T-helper 9 cell (primary cell): ENCODE measurements around the gene CCDC122.
"Not testable (repeated sequence)": the region's sequence is repeated elsewhere in the genome, so short reads cannot be mapped to it uniquely, and the experiment has no call there.

Experiments
- DNase-seq: peaks from one replicate; pipeline ENCODE4 v3.0.0-alpha.2; 2020

The CCDC122 gene

DNA sequence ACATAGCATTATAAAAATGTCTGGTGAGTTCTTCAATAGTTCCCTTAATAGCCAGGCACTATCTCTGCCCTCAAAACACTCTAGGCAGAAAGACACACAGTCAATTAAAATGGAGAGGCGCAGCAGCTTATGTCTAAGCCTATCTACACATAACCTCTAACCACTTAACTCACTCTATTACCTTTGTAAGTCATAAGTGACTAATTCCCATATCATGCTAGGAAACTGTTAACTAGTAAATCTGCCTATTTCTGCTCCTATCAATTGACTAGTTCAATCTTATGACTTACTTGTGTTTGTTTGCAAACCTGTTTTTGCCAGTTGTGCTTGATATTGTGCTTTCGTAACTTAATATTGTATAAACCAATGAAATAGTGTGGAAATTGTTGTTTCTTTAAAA is 3.2 kb downstream of the CCDC122 start:
- no peak for DNase-seq

- DNase-seq, result no peak
These were observed 4.9 kb downstream of the CCDC122 start for GRCh38 chr13:43874504-43875092.

DNA sequence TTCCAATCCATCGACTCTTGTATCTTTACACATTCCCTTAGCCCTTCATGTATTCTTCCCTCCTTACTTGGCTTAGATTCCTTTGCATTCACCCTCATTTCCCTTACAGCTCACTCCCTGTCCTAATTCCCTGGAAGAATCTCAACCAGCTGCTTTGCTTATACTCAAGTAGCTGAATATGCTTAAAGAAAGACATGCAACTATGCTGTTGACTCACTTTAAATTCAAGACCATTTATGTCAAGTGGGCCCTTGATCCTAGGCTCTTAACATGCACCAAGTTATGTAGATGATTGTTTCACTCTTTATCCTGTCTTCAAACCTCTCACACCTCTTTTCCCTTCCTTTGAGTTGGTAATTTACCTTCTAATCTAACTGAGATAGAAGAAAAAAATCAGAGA is 7.4 kb downstream of the CCDC122 start:
- no peak for DNase-seq

DNA sequence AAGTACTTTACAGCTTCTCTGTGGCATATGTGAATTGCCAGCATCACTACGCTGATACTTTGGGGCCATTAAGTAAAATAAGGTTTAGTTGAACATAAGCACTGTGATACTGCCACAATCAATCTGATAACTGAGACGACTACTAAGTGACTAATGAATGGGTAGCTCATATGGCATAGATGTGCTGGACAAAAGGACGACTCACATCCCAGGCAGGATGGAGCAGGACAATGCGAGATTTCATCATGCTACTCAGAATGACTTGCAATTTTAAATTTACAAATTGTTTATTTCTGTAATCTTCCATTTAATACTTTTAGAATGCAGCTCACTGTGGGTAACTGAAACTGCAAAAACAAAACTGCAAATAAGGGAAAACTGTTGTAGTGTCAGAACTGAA is 13.6 kb downstream of the CCDC122 start:
- DNase-seq, result no peak

DNA sequence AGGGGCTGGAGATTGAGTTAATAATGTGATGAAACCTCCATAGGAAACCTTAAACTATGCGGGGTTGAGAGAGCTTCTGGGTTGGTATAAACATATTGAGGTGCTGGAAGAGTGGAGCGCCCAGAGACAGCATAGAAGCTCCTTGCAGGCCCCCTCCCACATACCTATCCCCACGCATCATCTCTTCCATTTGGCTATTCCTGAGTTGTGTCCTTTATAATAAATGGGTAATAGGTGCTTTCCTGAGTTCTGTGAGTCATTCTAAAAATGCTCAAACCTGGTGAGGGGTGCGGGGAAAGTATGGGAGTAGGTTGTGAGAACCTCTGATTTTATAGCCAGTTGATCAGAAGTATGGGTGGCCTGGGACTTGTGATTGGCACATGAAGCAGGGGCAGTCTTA is 14.6 kb downstream of the CCDC122 start:
- no peak for DNase-seq

GRCh38 chr13:43861863-43862262 is 17.7 kb downstream of the CCDC122 start:
- no peak for DNase-seq

- no peak for DNase-seq
These were observed 26.6 kb downstream of the CCDC122 start for GRCh38 chr13:43852923-43853404.

GRCh38 chr13:43850873-43851272 is 28.7 kb downstream of the CCDC122 start:
- no peak for DNase-seq

DNA sequence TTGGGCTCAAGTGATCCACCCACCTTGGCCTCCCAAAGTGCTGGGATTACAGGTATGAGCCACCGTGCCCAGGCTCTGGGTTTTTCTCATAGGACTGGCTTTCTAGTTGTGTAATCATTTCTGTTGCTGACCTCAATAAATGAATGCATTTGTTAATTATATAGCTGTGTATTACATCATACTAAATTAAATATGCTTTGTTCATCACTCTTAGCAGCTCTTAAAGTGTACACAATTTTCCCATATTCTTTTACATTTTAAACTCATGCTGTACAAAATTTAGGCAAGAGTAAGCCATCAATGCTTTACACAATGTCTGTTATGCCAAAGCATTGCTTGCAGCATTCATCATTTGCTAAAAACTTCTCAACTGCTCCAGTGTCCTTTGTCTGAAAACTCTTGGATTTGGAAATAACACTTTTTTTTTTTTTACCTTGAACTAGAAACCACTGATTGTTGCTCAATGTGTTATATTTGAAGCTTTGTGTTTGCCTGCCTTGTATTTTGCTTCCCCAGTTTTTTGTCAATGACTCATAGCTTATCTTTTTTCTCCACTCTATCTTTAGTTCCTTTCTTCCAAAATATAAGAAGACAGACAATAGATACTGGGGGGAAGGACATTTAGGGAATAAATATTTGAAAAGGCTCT is 31.4 kb downstream of the CCDC122 start:
- no peak for DNase-seq

GRCh38 chr13:43846496-43847158 is 32.9 kb downstream of the CCDC122 start:
- DNase-seq, result no peak

GRCh38 chr13:43838909-43839308 is 40.6 kb downstream of the CCDC122 start:
- no peak for DNase-seq

GRCh38 chr13:43835701-43836100 is 43.8 kb downstream of the CCDC122 start:
- DNase-seq, result no peak

- DNase-seq, result no peak
These were observed 48.5 kb downstream of the CCDC122 start for GRCh38 chr13:43831088-43831487.

DNA sequence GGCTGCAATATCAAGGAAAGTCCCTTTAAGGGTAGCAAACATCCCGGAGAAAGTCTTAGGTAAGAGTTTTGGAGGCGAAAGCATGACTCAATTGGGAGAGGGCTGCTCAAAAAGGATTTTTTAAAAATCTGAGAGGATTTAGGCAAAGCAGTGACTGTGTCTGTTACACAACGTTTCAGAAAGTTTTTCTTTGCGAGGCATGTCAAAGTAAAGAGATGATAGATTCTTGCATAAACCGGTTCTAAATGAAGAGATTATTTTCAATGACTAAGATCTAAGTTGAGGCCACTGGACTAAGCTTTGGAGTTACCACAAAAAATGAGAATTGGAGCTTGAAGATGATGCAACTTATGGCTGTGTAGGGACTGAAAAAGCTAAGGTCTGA is 49.1 kb downstream of the CCDC122 start:
- no peak for DNase-seq

- not testable (repeated sequence) for DNase-seq
These were observed 54.9 kb downstream of the CCDC122 start for GRCh38 chr13:43824656-43825055.

DNA sequence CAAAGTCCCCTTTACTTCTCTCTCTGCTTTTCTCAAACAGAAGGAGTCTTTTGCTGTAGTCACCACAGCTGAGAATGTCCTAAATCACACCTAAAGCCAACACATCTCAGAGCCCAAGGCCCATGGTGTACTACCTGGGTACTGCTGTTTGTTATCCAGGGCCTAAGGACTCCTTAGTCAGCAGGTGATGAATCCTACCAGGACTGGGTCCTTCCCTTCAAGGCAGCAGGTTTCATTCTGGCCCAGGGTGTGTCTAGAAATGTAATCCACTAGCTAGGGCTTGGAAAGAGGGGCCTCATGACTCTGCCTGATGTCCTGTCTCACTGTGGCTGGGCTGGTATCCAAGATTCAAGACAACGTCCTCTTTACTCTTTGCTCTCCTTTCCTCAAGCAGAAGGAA is 56.6 kb downstream of the CCDC122 start:
- no peak for DNase-seq

DNA sequence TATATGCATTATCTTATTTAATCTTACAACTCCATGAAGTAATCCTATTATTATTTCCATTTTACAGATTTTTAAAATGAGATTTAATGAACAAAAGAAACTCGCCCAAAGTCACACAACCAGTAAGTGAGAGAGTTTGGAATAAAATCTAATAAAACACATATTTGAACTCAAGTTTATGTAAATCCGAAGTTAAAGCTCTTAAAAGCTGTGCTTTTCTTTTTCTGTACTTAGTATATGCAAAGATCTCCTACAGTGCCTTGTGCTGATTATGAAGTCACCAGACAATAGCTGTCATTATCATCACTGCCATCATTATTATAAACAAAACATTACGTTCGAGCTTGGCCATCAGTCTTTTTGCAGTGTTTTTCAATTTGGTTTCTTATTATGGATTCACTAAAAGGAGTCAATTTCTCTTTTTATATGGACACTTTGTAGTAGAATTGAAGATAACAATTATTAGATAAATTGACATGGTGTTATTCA is 63.1 kb downstream of the CCDC122 start:
- no peak for DNase-seq

DNA sequence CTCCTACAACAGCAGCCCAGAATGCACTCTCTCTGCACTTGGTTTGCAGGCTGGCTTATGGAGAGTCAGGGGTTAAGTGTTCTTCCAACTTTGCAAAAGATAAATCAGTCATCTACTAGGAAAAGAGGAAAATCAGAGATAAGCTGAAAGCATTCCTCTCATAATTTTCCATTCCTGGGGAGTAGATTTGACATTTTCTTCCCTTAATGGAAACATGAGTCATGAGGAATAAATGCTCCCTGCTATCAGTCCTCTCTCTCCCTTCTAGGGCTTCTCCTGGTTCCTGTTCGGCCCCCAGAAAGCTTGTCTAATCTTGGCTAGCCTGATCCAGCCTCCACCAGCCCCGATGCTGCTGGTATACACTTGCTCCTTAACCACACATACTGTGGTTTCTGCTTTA is 64.3 kb downstream of the CCDC122 start:
- no peak for DNase-seq

- no peak for DNase-seq
These were observed 70.9 kb downstream of the CCDC122 start for GRCh38 chr13:43808676-43809075.

GRCh38 chr13:43805681-43806128 is 73.8 kb downstream of the CCDC122 start:
- no peak for DNase-seq

DNA sequence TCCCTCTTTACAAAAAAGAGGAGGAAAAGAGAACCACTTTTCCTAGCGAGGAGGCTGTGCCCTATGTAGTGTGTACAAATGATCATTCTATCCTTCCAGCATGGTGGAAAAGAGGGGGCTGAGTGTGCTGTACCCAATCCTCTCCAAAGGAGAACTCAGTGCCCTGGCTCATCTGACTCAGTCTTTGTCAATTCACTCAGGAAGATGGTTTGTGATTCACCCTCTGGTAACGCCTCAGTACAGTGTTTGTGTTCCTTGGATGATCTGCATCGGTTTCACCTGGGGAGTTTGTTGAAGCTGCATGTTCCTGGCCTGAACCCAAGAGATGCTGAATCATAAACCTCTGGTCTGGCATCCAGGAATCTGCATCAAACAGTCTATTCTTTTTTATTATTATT is 74.5 kb downstream of the CCDC122 start:
- no peak for DNase-seq

DNA sequence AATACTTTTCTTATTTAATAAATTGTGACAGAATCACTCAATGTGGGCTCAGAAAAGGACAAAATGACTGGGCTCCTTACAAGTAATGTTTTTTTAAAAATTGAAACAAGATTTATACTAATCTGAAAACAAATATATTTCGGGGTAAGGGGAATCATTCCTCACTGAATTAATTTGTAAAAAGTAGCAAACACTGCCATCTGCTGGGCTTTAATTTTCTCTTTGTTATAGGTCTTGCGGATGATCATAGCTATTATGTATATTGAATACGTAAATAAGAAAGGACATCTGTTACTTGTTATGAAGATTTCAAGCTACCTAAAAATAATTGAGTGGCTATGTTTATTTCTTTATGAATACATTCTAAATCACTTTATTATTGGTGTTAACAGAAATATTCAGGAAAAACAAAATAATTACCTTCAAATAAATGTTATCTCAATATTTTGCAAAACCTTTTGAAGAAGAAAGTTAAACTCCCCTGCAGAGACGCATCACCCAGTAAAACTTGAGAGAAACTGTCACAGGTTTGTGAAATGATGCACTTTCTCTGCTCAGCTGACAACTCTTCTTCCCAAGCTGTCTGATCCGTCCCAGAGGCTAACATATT is 75.0 kb downstream of the CCDC122 start:
- DNase-seq, result no peak

DNA sequence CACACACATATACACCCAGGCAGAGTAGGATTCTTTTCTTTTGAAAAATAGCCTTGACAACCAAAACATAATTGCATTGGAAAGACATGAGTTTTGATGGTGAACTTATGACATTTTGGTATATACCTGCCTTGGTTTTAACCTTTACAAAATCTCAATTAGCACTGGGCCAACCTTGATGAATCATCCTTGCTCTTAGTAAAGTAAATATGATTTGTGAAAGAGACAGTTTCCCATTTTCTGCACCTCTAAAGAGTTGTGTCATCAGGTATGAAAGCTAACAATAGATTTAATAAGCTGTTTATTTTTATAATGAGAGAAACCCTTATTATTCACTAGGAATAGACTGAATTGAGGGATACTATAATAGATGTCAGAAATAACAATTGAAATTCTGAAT is 77.0 kb downstream of the CCDC122 start:
- no peak for DNase-seq

GRCh38 chr13:43800828-43801227 is 78.7 kb downstream of the CCDC122 start:
- DNase-seq, result no peak
